Keratinocyte (primary cell): ENCODE measurements around the gene REV3L. TPM values are rescaled to one million over a fixed set of nuclear protein-coding genes. Genes with fewer than 3 reads are reported as not detected.

ENCODE experiments used
- DNase-seq: peaks from one replicate; pipeline ENCODE4 v3.0.0-alpha.2; 2011; ENCODE audit warnings: low read depth, missing footprints, low spot score
- FAIRE-seq: peaks from 2 replicates; lab custom pipeline; 2011; peaks lifted over from hg19 to GRCh38; lab: Jason Lieb, UNC
- H2AFZ ChIP-seq: 2 replicates; pipeline ENCODE4 v1.6.0; 2012; ENCODE audit warnings: low read length, control low read depth, inconsistent platforms; ENCODE audit not compliant: control insufficient read depth
- H3K27ac ChIP-seq: 2 replicates; pipeline ENCODE4 v1.5.1; 2011; ENCODE audit warnings: low read length; ENCODE audit not compliant: control insufficient read depth, insufficient read depth
- H3K27me3 ChIP-seq: 3 replicates; pipeline ENCODE4 v1.6.0; 2011; ENCODE audit warnings: low read length; ENCODE audit not compliant: control insufficient read depth, insufficient read depth; ENCODE audit errors: extremely low read depth
- H3K36me3 ChIP-seq, 2 experiments: 2 replicates in 1 of 2; 3 replicates in 1 of 2; pipeline ENCODE4 v1.5.1; 2011; ENCODE audit warnings: low read length in 2 of 2, mild to moderate bottlenecking in 1 of 2; ENCODE audit not compliant: control insufficient read depth in 2 of 2, insufficient read depth in 2 of 2; ENCODE audit errors: extremely low read depth in 1 of 2
- H3K4me1 ChIP-seq: 3 replicates; pipeline ENCODE4 v1.5.1; 2011; ENCODE audit warnings: low read length; ENCODE audit not compliant: control insufficient read depth, insufficient read depth; ENCODE audit errors: extremely low read depth
- H3K4me2 ChIP-seq: 3 replicates; pipeline ENCODE4 v1.6.0; 2011; ENCODE audit warnings: low read depth, low read length; ENCODE audit not compliant: control insufficient read depth, insufficient read depth; ENCODE audit errors: extremely low read depth
- H3K4me3 ChIP-seq, 3 experiments: fragments of 200-600 bp in 1 of 3; sonication (generic) in 1 of 3; 2 replicates in 2 of 3; 3 replicates in 1 of 3; pipeline ENCODE4 v1.5.1; 2011 to 2016; ENCODE audit warnings: low read length in 3 of 3, mild to moderate bottlenecking in 3 of 3, control low read depth in 2 of 3, inconsistent platforms in 1 of 3, low read depth in 1 of 3, mixed read lengths in 1 of 3, mixed run types in 1 of 3, moderate library complexity in 1 of 3; ENCODE audit not compliant: control insufficient read depth in 2 of 3, insufficient read depth in 2 of 3; ENCODE audit errors: extremely low read depth in 1 of 3
- H3K79me2 ChIP-seq: 2 replicates; pipeline ENCODE4 v1.6.0; 2012; ENCODE audit warnings: low read length; ENCODE audit not compliant: control insufficient read depth, insufficient read depth
- H3K9ac ChIP-seq: 3 replicates; pipeline ENCODE4 v1.6.0; 2011; ENCODE audit warnings: low read length; ENCODE audit not compliant: control insufficient read depth, insufficient read depth; ENCODE audit errors: extremely low read depth
- H3K9me1 ChIP-seq: 3 replicates; pipeline ENCODE4 v1.6.0; 2011; ENCODE audit warnings: low read length; ENCODE audit not compliant: control insufficient read depth, insufficient read depth; ENCODE audit errors: extremely low read depth
- H3K9me3 ChIP-seq: 2 replicates; pipeline ENCODE4 v1.5.1; 2012; ENCODE audit warnings: low read depth, low read length; ENCODE audit not compliant: control insufficient read depth
- H4K20me1 ChIP-seq: 3 replicates; pipeline ENCODE4 v1.6.0; 2011; ENCODE audit warnings: low read length; ENCODE audit not compliant: control insufficient read depth, insufficient read depth; ENCODE audit errors: extremely low read depth
- CTCF ChIP-seq, 3 experiments: IDR thresholded peaks in 1 of 3; conservative IDR thresholded peaks in 1 of 3; optimal IDR thresholded peaks in 1 of 3; 2 replicates in 2 of 3; 3 replicates in 1 of 3; pipeline versions ENCODE3 to v1.5.1; 2011; ENCODE audit warnings: low read length in 3 of 3, mild to moderate bottlenecking in 3 of 3, moderate library complexity in 2 of 3, control low read depth in 1 of 3, inconsistent platforms in 1 of 3; ENCODE audit not compliant: insufficient read depth in 2 of 3; ENCODE audit errors: extremely low read depth in 1 of 3
- EZH2 ChIP-seq: IDR thresholded peaks from one replicate; pipeline ENCODE4 v1.6.1; 2012; ENCODE audit warnings: inconsistent platforms, mild to moderate bottlenecking, low read length, moderate library complexity
- dilution Hi-C: fragments of 300-500 bp; cut with MboI; formaldehyde crosslinking; loops from one replicate; pipeline ENCODE4 v1.7.0; 2020; ENCODE audit warnings: low sequenced_read_pairs; ENCODE audit not compliant: extremely low pct_ligation_motif_present
- polyA plus RNA-seq, 5 experiments: library from polyadenylated mRNA; depleted of rRNA in 3 of 5; stranded (reverse) in 3 of 5; stranded (forward) in 1 of 5; unstranded in 1 of 5; fragments of >200 nt; gene quantifications; 1 replicate in 1 of 5; 2 replicates in 3 of 5; 3 replicates in 1 of 5; pipeline versions ENCODE4 v1.2.1 to v1.2.3, GENCODE V29; 2011 to 2012; ENCODE audit warnings: missing spikeins in 2 of 5, low read depth in 1 of 5, low replicate concordance in 1 of 5

Gene REV3L
- polyA plus RNA-seq, 1 donor (not counting 4 experiments of a cell fraction or from before 2014, with no cell fraction given), result 9.5 TPM

GRCh38 chr6:111486921-111487320 is 3.9 kb upstream of the REV3L start:
- H3K9me1 ChIP-seq, result no peaks in the 10 kb centered on the region
- peaks cover 15% of the 10 kb centered on the region for H3K4me1 ChIP-seq
- H3K9me3 ChIP-seq, result no peaks in the 10 kb centered on the region
- no peak overlapping the region for H3K4me3 ChIP-seq
- no peak for FAIRE-seq
- H2AFZ ChIP-seq, result no peak overlapping the region
- no peak overlapping the region for H3K9ac ChIP-seq
- H3K79me2 ChIP-seq, result peaks cover 8% of the 10 kb centered on the region
- no peaks in the 10 kb centered on the region for H3K27me3 ChIP-seq
- H3K4me2 ChIP-seq, result no peak overlapping the region
- TF ChIP-seq CTCF (optimal IDR thresholded peaks at IDR 0.05 in 1 of 3, IDR thresholded peaks at IDR 0.05 in 1 of 3, conservative IDR thresholded peaks at IDR 0.05 in 1 of 3; ENCODE audit: extremely low read depth in 1 of 3, insufficient read depth in 2 of 3, low read length in 3 of 3) (no peak), EZH2 (no peak)
- dilution Hi-C loops, result no loop called here
- H3K36me3 ChIP-seq, result peaks cover 0 to 5% of the 10 kb centered on the region in 2 experiments
- DNase-seq, result no peak
- peak overlapping the region; percentile 15 for H3K27ac ChIP-seq
- H4K20me1 ChIP-seq, result no peaks in the 10 kb centered on the region

GRCh38 chr6:111486475-111486874 is 3.5 kb upstream of the REV3L start:
- Histone ChIP-seq H3K4me2 (no peak overlapping the region), H3K9ac (no peak overlapping the region), H3K27me3 (no peaks in the 10 kb centered on the region), H3K4me1 (peaks cover 15% of the 10 kb centered on the region), H4K20me1 (no peaks in the 10 kb centered on the region), H3K79me2 (peaks cover 13% of the 10 kb centered on the region), H3K9me1 (no peaks in the 10 kb centered on the region), H3K36me3 (peaks cover 0 to 5% of the 10 kb centered on the region in 2 experiments), H3K9me3 (no peaks in the 10 kb centered on the region), H3K4me3 (no peak overlapping the region), H2AFZ (no peak overlapping the region), H3K27ac (no peak overlapping the region)
- no peak for TF ChIP-seq EZH2
- TF ChIP-seq CTCF (optimal IDR thresholded peaks at IDR 0.05 in 1 of 3, IDR thresholded peaks at IDR 0.05 in 1 of 3, conservative IDR thresholded peaks at IDR 0.05 in 1 of 3; ENCODE audit: extremely low read depth in 1 of 3, insufficient read depth in 2 of 3, low read length in 3 of 3), result no peak
- DNase-seq, result no peak
- dilution Hi-C loops, result no loop called here
- no peak for FAIRE-seq
